ENCODE data around the gene SERPINA5. TPM values are rescaled to one million over a fixed set of nuclear protein-coding genes. Genes with fewer than 3 reads are reported as not detected.
A peak's percentile ranks its signal among the peaks of the same experiment; 100 is the strongest.

SERPINA5 gene
- total and polyA plus RNA-seq, 2 of the 8 experiments (the other 6 are each of a cell fraction or from before 2014, with no cell fraction given) = 1.8 to 1.9 TPM

GRCh38 chr14:94570002-94570400, 11.2 kb upstream of the SERPINA5 start:
- no peak overlapping the region for H3K4me2 ChIP-seq (ENCODE audit: insufficient read depth in 1 of 2, low read depth in 2 of 2, low read length in 2 of 2)
- ChIA-PET POLR2A (ENCODE audit: partially characterized antibody) (no interaction called here), CTCF (ENCODE audit: partially characterized antibody) (interaction anchor here (0.6 to 2.1 kb wide), 4 partner anchors 11 to 136 kb away, joined by 3 to 9 read pairs (median 4); no protein-coding TSS in a partner anchor)
- no peak overlapping the region for H2BK20ac ChIP-seq (ENCODE audit: low read length)
- H3K14ac ChIP-seq (ENCODE audit: insufficient read length) = no peak overlapping the region
- no peaks in the 10 kb centered on the region for H3K36me3 ChIP-seq (ENCODE audit: control insufficient read depth in 2 of 4, insufficient read depth in 4 of 4, low read length in 3 of 4)
- H4K8ac ChIP-seq (ENCODE audit: extremely low read depth, insufficient read depth, low read length) = peak overlapping the region; percentile 29; the same call in 1 of the 2 replicates
- H4K20me1 ChIP-seq (replicated peaks in 1 of 2; ENCODE audit: control insufficient read depth in 1 of 2, insufficient read depth in 2 of 2, low read length in 2 of 2) = no peaks in the 10 kb centered on the region
- no peaks in the 10 kb centered on the region for H3K9me3 ChIP-seq (ENCODE audit: insufficient read depth in 2 of 2, low read depth in 1 of 2, low read length in 1 of 2)
- no peak overlapping the region for H3K18ac ChIP-seq (ENCODE audit: extremely low read depth, low read length)
- FAIRE-seq (no peak), DNase-seq (ENCODE audit: low read depth in 1 of 2, low spot score in 2 of 2) (no peak)
- H3K27me3 ChIP-seq (replicated peaks in 1 of 4; ENCODE audit: control insufficient read depth in 3 of 4, extremely low read depth in 1 of 4, insufficient read depth in 3 of 4, low read length in 3 of 4) = no peaks in the 10 kb centered on the region
- H2BK120ac ChIP-seq (replicated peaks; ENCODE audit: low read depth, low read length) = no peak overlapping the region
- no peak overlapping the region for H3K4me3 ChIP-seq (ENCODE audit: extremely low read depth in 1 of 4, insufficient read depth in 2 of 4, low read depth in 3 of 4, low read length in 4 of 4)
- no peaks in the 10 kb centered on the region for H3K79me1 ChIP-seq (ENCODE audit: low read depth, low read length)
- no peak overlapping the region for H2BK15ac ChIP-seq (ENCODE audit: low read length)
- no peaks in the 10 kb centered on the region for H3K4me1 ChIP-seq (replicated peaks in 1 of 4; ENCODE audit: control insufficient read depth in 3 of 4, insufficient read depth in 4 of 4, low read length in 3 of 4)
- no peak overlapping the region for H2AFZ ChIP-seq (ENCODE audit: low read length)
- H3K56ac ChIP-seq (replicated peaks; ENCODE audit: insufficient read length, low read depth, low read length) = no peak overlapping the region
- no peak overlapping the region for H2BK12ac ChIP-seq (ENCODE audit: low read depth, low read length)
- no peak overlapping the region for H2BK5ac ChIP-seq (ENCODE audit: low read depth, low read length)
- no peak overlapping the region for H3K9ac ChIP-seq (replicated peaks in 1 of 4; ENCODE audit: extremely low read depth in 1 of 4, low read depth in 3 of 4, low read length in 3 of 4)
- no peaks in the 10 kb centered on the region for H3K23me2 ChIP-seq (ENCODE audit: low read depth, low read length)
- no peak overlapping the region for H4K5ac ChIP-seq (ENCODE audit: insufficient read length, low read depth, low read length)
- no peak overlapping the region for H3K23ac ChIP-seq (ENCODE audit: insufficient read length)
- WGBS, 2 experiments (ENCODE audit: extremely low coverage in 1 of 2, insufficient coverage in 1 of 2, insufficient read length in 1 of 2, insufficient replicate concordance in 2 of 2, low coverage in 1 of 2, low lambda C conversion rate in 2 of 2, missing lambda C conversion rate in 1 of 2) = 92% methylated on average over 6 of the region's 6 CpGs; no CpG with 5 or more reads in 1 of the 2 experiments
- no peaks in the 10 kb centered on the region for H3K79me2 ChIP-seq (ENCODE audit: control insufficient read depth in 1 of 2, insufficient read depth in 2 of 2, low read length in 2 of 2)
- H3K4ac ChIP-seq (replicated peaks; ENCODE audit: insufficient read length, low read depth, low read length) = no peak overlapping the region
- H4K91ac ChIP-seq (replicated peaks; ENCODE audit: insufficient read length, low read length) = no peak overlapping the region
- no peak overlapping the region for H3K27ac ChIP-seq (ENCODE audit: low read depth, low read length)
- H2AK5ac ChIP-seq (ENCODE audit: low read depth, low read length) = no peak overlapping the region
- TF ChIP-seq ZNF274 (IDR thresholded peaks at IDR 0.05; ENCODE audit: borderline replicate concordance, extremely low read depth, low read length) (no peak), BRCA1 (IDR thresholded peaks at IDR 0.05; ENCODE audit: low read depth, low read length) (no peak)

Data from H1 (cell line).